SW 1271 (cell line): ENCODE results near the gene ALX3.
A peak's percentile ranks its signal among the peaks of the same experiment; 100 is the strongest.

Experiments
- DNase-seq, 2 experiments: peaks; one replicate each; lab custom pipeline; 2025; lab: John Stamatoyannopoulos, UW

Gene ALX3

DNA sequence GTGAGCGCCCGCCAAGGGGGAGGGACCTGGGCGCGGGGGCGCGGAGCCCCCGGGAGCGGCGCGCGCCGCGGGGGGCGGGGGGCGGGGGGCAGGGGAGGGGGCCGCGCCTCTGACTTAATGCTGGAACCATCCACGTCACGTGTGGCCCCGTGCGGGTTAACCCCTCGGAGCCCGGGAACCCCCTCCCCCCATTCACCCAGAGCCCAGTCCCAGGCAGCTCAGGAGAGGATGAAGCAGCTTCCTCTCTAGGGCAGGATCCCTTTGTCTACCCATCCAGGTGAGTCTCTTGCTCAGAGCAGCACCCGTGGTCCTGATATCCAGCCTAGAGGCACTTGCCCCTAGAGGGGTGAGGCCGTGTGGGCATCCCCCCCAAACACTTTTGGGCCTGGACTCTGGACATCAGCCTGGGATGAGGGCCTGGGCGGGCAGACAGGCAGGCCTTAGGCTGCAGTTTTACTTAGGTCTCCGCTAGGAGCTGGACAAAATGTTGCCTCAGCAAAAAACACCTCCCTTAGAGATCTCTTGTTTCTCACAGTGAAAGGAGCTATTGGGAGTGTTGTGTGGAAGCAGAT is at the start of gene ALX3:
Gene ALX3 (minus strand): TSS at position 2 of the 572 bp plus-strand sequence. CDS start 60 bp downstream, outside the sequence.
- no peak for DNase-seq

DNA sequence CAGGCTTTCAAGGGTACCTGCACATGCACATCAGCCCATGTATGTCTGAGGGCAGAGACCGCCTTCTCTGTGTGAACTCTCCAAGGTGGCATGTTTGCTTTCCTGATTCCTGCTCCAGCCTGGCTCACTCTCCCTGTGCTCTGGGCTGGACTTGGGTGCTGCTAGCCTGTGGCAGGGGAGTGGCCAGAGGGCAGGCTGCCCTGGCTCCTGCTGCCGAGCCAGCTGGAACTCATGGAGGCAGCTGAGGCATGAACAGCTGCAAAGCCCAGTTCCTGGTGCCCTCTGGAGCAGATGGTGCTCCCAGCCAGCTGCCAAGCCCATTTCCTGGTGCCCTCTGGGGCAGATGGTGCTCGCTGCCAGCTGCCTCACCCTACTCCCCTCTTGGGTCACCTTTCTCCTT is 49.4 kb upstream of the ALX3 start:
- DNase-seq: no peak

DNA sequence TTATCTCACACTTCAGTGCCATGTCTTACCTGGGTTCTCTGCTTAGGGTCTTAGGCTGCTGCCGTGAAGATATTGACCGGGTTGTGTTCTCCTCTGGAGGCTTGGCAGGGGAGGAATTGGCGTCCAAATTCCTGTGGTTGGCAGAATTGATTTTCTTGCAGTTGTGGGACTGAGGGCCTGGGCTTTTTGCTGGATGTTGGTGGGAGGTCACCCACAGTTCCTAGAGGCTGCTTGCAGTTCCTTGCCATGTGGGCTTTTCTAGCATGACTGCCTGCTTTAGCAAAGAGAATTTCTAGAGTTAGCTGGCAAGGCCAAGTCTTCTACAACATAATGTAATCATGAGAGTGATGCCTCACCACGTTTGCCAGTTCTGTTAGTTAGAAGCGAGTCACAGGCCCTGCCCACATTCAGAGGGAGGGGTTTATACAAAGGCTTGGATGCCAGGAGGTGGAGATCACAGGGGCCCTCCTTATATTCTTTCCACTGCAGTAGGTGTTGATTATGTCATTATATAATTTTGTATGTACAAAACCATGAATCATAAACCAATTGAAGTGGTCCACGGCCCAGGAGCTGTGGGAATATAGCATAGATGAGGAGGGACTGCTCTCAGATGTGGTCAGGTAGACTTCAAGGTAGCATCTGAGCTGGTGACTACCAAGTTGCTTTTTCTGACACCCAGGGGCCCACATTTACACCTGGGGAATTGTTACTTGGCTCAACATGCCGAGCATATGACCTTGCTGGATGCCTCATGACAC is 48.3 kb upstream of the ALX3 start:
- DNase-seq: no peak

DNA sequence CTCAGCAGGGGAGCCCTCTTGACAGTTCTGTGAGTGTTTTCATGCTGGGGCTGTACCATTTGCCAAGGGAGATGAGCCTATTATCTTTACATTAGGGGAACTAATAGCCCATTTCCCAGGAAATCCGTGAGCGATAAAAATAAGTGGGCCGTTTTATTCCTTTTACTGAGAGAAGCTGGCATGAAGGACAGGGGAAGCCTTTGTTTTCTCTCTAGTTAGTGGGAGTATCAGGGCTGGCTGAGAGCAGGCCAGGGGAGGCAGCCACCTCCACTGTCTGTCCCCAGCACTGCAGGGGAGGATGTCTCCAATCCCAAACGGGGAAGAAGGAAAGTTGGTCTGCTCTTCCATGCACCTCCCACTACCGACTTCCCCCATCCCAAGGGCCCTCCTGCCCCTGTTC is 44.3 kb upstream of the ALX3 start:
- no peak for DNase-seq

DNA sequence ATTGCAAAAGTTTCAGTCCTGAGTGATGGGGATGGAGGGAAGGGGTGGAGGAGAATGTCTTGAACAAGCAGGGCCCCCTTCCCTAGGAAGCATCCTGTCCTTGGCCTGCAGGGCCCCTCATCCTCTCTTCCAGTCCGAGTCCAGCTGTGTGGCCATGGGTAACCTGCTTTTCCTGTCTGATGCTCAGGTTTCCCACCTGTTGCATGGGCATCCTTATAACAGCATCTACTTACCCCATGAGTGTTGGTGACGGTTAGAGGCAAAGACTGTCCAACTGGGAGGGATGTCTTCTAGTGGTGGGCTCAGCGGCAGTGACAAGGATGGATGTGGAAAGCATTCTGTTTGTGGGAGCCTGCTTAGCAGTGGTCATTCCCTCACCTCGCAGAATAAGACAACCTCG is 43.7 kb upstream of the ALX3 start:
- no peak for DNase-seq

DNA sequence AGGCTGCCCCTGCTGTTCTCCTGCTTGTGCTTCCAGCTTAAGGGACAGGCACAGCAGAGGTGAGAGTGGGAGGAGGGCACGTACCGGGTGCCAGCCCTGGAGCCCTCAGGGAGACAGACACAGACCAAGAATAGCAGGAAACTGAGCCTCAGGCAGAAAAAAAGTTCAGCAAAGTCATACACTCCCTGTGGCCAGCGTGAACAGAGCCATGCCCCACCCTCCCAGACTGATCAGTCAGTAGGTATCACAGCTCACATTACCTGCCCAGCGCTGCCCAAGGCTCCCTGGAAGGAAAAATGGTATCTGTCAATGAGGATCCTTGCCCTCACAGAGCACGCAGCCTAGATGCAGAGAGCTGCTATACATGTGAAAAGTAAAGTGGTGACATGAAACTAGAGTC is 43.1 kb upstream of the ALX3 start:
- DNase-seq: no peak

DNA sequence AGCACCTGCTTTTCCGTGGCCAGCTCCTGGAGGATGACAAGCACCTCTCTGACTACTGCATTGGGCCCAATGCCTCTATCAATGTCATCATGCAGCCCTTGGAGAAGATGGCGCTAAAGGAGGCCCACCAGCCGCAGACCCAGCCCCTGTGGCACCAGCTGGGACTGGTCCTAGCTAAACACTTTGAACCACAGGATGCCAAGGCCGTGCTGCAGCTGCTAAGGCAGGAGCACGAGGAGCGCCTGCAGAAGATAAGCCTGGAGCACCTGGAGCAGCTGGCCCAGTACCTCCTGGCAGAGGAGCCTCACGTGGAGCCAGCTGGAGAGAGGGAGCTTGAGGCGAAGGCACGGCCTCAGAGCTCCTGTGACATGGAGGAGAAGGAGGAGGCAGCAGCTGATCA is 42.2 kb upstream of the ALX3 start:
- DNase-seq: no peak

DNA sequence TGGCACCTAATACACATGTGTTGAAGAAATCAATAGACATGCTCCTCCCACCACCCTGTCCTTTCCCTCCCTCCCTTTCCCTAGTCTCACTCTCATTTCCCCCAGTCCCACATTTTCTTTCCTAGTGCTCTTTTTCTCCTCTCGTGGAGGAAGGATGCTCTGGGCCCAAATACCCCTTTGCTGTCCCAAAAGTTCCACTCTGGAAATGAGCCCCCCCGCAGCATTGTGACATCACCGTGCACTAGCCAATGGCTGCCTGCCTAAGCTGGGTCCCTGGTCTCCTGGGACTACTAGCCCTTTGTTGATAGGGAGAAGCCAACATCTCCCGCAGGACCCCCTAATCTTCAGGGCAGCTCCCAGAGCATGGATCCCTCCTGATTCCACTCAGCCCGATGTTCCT is 41.7 kb upstream of the ALX3 start, which contains the start of gene UBL4B:
Gene UBL4B (plus strand): TSS at position 301 of the 400 bp plus-strand sequence. CDS start 92 bp downstream, at position 393.
- DNase-seq: no peak

DNA sequence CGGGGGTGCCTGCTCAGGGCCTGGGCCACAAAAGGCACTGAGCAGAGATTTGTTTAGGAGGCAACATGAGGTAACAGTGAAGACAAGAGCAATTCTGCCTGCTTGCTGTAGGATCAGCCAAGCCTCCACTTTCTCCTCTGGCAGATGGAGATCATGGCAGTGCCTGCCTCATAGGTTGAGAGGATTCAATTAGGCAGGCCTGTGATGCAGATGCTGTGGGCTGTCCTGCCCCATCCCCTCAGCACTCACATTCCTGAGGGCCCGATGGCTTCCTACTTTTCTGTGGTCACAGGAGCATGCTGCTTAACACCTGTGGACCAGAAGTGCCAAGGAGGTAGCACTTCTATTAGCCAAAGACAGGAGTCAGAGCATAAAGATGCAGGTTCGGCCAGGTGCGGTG is 40.6 kb upstream of the ALX3 start:
- DNase-seq: no peak

DNA sequence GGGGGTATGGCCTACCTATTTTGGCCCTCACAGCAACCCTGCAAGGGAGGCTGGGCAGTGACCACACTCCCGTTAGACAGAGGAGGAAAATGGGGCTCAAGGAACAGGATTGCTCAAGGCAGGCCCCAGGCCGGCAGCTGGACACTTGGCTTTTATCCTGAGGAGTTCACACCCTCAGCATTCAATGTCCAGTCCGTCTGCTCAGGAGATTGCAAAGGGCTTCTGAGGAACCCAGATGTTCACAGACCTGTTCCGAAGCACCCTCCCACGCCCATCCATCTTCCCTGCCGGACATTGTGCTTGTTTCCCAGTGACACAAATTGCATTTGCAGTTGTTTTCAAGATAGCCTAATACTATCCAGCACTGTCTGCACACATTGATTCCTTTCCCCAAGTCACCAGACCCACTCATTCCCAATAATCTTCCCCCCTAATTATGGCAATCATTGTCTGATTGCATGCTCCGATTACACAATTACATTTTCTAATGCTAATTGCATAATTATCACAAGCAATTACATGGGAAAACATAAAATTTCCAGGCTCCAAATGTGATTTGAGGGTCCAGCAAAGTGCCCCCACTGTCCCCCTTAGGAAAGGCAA is 37.5 kb upstream of the ALX3 start:
- no peak for DNase-seq

DNA sequence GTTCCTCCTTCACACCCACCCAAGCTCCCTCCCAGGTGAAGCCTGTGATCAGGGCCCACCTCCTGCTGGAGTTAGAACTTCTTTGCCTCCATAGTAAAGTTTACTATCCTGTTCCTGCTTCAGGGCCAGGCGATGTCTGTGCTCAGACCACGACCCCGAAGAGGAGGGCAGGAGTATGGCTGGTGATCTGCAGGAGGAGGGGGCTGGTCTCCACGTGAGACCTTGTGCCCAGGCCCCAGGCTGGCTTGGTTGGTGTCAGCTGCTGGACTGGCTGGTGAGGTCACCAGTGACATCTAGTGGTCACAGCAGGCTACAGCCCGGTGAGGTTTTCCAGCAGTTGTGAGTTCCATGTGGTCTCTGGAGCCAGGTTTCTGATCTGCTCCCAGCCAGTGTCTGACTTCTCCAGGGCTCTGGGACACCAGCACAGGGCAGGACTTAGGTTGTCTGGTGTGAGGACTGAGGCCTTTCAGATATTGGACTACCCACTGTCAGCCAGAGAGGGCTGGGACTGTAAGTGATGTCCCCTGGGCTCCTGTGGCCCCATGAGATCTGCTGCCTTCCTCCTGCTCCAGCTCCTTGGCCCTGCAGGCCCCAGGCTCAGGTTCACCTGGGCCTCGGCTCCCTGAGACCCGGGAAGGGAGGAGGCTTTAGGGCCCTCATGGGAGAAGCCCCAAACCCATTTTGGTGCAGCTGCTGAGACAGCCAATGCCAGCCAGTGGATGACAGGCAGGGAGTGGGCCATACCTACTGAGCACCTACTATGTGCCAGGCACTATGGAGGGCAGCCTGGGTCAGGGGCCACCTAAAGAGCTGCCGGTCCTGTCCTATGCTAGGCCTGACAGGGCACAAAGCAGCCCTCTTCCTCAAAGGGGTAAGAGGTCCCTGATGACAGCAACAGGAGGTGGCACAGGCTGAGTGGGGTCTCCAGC is 35.8 kb upstream of the ALX3 start:
- peak in 1 of 2 experiments; percentile 43 for DNase-seq

DNA sequence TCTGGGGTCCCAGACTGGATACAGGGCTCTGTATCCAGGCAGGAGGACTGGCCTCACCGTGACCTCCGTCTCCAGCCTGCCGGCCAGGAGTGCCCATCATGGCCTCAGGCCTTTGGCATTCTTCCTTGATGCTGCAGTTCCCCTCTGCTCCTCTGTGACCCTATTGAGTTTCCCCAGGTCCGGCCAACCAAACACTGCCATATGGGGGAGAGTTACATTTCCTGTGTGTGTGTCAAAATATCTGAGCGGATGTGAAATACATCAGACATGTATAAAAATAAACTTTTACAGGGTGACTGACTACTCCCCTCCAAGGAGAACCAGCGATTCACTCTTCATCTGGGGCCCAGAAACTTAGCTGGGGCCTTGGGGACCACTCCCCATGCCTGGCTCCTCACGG is 31.6 kb upstream of the ALX3 start:
- no peak for DNase-seq

DNA sequence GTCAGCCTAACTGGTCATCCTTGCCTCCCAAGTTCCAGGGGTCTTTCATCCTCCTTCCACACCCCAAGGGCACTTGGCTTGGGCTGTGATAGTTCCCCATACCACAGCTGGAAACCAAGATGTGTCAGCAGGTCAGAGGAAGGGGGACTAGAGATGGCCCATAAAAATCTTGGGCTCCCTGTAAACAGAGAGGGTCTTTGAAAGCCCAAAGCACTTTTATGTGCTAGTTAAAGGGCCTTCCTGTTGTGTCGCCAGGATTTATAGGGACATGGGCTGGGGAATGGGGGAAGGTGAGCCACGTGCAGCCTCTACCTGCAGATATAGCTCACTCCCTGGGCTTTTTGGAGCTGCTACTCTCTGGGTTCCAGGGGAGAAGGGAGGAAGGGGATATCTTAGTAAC is 29.9 kb upstream of the ALX3 start:
- DNase-seq: no peak

DNA sequence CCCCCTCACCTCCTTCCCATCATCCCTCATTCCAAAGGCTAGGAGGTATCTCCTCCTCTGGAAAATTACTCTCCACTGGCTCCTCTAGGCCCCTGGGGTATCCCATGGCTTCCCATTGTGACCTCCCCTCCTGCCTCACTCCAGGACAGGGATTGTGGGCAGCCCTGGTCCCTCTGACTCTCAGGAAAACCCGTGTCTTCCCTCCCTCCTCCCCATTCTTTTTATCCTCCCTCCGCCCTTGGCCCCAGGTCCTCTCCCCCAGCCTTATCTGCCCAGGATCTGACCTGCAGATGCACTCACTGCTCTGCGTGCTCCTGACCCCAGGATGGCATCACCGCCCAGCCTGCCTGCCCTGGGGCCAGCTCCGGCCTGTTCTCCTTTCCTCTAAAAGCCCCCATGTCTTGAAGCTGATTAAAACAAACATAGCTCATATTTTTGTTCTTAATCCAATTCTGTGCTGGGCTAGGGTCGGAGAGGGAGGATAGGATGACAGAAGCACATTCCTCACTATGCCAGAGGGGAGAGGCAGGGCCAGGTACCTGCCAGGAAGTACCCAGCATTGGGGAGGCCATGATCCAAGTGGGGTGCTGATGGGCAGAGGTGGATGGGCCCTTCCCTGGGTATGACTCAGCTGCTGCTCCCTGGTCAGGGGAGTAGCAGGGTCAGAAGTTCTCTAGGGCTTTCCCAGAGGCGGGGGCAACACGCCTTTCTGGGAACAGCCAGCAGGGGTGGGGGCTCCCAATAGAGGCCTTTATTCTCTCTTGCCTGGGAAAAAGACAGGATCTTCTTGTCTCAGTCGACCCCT is 28.0 kb upstream of the ALX3 start:
- no peak for DNase-seq

DNA sequence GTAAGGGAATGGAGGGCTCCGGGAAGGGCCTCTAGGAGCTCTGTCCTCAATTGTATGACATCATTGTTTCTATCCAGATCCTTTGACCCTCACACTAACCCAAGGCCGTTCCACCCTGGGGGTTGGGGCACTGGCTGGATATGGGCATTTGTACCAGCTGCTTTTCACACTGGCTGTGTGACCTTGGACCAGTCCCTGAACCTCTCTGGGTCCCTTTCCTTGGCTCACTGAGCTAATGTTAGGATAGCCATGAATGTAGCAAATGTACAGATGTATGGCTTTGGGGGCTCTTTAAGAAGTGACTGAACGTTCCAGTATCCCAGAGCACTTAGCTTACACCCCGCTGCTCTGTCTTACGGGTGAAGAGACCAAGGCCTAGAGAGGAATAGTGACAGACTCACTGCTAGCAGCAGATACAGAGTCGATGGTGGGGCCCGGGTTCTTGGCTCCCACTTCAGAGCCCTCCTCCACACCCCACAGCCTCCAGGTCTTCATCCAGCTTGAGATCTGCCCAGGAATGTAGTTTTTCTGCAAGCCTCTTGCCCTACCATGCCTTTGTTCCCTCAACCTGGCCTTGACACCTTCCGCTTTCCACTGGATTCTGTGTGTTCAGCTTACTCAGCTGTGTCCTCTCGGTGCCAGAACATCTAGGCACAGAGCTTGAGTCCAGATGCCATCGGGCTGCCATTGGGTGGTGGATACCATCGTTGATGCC is 27.2 kb upstream of the ALX3 start:
- no peak for DNase-seq

DNA sequence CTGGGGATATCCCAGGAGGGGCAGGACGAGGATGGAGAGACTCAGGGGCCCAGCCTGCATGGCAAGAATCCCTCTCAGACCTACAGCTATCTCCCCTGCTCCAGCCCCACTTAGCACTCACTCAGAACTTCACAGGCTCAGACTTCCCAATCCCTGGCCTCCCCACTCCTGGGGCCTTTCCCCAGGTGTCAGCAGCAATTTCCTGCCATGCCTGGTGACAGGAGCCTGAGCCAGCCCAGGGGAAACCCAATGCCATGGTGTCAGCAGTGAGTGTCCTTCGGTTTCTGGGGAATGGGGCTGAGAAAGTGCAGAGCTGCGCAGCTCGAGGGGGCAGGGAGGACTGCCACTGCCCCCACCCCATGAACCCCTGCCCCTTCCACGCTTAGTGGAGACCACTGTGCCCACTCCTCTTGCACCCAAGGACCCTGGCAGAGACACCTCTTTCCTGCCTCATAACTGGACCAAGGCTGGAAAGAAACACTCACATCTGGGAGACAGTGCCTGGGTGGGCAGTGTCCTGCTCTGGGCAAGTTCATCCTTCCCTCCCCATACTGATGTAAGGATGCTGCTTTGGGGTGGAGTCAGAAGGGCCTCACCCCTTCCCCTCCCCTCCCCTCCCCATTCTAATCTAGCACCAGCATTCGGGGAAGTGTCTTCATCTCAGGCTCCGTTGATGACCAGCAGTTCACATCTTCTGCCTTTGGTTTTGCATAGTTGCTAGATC is 24.6 kb upstream of the ALX3 start:
- no peak for DNase-seq

DNA sequence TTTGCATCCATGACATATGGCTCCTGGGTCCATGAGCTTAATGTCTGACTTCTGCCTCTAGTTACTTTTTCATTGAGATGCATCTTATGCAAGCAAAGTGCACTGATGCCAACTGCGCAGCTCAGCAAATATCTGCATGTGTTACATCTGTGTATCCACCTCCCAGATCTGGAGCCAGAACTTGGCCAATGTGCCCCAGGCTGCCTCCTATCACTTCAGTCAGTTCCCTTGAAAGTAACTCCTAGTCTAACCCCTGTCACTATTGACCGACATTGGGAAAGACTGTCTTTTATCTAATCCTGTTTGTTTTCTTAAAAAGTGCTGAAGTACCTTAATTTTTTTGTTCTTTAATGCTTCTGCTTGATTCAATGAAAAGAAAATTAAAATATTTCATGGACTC is 22.5 kb upstream of the ALX3 start:
- no peak for DNase-seq

DNA sequence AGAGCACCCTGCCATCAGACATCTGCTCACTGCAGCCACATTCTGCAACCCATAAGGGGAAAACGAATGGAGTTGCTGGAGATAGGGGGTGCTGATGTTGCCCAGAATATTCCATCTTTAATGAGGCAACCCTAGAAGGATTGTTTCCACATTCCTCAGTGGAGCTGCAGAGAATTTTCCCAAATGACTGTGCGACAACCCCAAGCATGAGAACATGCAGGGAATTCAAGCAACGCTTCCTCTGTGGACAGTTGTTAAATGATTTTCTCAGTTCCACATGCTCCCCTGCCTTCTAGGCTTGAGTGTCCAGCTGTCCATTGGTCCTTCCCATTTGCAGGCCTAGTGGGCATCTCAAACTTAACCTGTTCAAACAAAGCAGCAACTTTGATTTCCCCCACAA is 21.3 kb upstream of the ALX3 start:
- DNase-seq: no peak

DNA sequence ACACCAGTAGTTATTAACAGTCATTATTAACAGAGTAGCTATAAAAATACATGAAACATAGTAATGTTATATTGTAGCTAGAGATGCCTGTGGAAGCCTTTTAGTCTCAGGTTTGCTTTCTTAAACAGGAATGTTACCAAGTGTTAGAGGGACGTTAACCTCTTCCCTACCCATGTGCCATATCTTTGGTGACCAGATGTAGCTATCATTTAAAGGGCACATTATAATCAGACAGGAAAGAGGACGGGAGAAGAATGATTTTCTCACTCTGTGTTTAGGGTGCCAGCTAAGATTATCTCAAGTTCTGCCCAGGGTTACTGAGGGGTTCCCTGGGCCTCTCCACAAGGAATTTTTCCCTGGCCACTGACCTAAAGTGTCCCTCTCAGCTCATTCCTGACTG is 20.9 kb upstream of the ALX3 start:
- DNase-seq: no peak
